HepG2 (cell line): ENCODE measurements around the gene FAM174C. TPM values are rescaled to one million over a fixed set of nuclear protein-coding genes. Genes with fewer than 3 reads are reported as not detected.

Experiments
- BORCS8-MEF2B ChIP-seq: sonication (generic); formaldehyde crosslinking; IDR thresholded peaks from 2 replicates; pipeline ENCODE4 v1.8.0; 2022; ENCODE audit warnings: mild to moderate bottlenecking, missing genetic modification reagents
- CHCHD3 ChIP-seq: sonication (generic); formaldehyde crosslinking; IDR thresholded peaks from 2 replicates; pipeline ENCODE4 v1.8.0; 2022; ENCODE audit warnings: mild to moderate bottlenecking, missing genetic modification reagents, moderate library complexity
- GATAD1 ChIP-seq: IDR thresholded peaks from 2 replicates; pipeline ENCODE4 v1.6.1; 2016; ENCODE audit warnings: missing genetic modification reagents, missing compliant biosample characterization
- GTF3A ChIP-seq: sonication (generic); formaldehyde crosslinking; conservative IDR thresholded peaks from 2 replicates; pipeline ENCODE4 v1.4.0; 2020; ENCODE audit warnings: mild to moderate bottlenecking, missing genetic modification reagents
- POGZ ChIP-seq: sonication (generic); formaldehyde crosslinking; IDR thresholded peaks from 2 replicates; pipeline ENCODE4 v1.4.0; 2020; ENCODE audit warnings: mild to moderate bottlenecking, missing genetic modification reagents
- RFX5 ChIP-seq: IDR thresholded peaks from 2 replicates; pipeline ENCODE4 v1.6.1; 2011; ENCODE audit warnings: low read depth, low read length, improper control_type of control experiment
- SNAPC2 ChIP-seq: sonication (generic); formaldehyde crosslinking; IDR thresholded peaks from 2 replicates; pipeline ENCODE4 v1.8.1; 2022; ENCODE audit warnings: mild to moderate bottlenecking, missing genetic modification reagents
- SNRNP70 ChIP-seq: fragments of 200-400 bp; formaldehyde crosslinking; IDR thresholded peaks from 2 replicates; pipeline ENCODE4 v1.6.1; 2017; ENCODE audit warnings: mild to moderate bottlenecking, low read depth, low read length, moderate library complexity
- SYNCRIP ChIP-seq: fragments of 200-400 bp; formaldehyde crosslinking; IDR thresholded peaks from 2 replicates; pipeline ENCODE4 v1.6.1; 2018; ENCODE audit warnings: mild to moderate bottlenecking, low read depth, low read length; ENCODE audit not compliant: insufficient read depth
- TRIM24 ChIP-seq: sonication (generic); formaldehyde crosslinking; IDR thresholded peaks from 2 replicates; pipeline ENCODE4 v1.8.0; 2022; ENCODE audit warnings: mild to moderate bottlenecking, missing genetic modification reagents
- ZC3H4 ChIP-seq: sonication (generic); formaldehyde crosslinking; IDR thresholded peaks from 2 replicates; pipeline ENCODE4 v1.4.0; 2020; ENCODE audit warnings: missing genetic modification reagents, borderline replicate concordance
- ZNF224 ChIP-seq: sonication (generic); formaldehyde crosslinking; IDR thresholded peaks from 2 replicates; pipeline ENCODE4 v1.5.0; 2020; ENCODE audit warnings: mild to moderate bottlenecking, missing genetic modification reagents
- ZNF24 ChIP-seq: fragments of 450-650 bp; IDR thresholded peaks from 2 replicates; pipeline ENCODE4 v1.6.1; 2017; ENCODE audit warnings: antibody characterized with exemption, mild to moderate bottlenecking
- ZNF546 ChIP-seq: sonication (generic); formaldehyde crosslinking; conservative IDR thresholded peaks from 2 replicates; pipeline ENCODE4 v1.8.1; 2023; ENCODE audit warnings: mild to moderate bottlenecking, missing genetic modification reagents
- ZNF747 ChIP-seq: sonication (generic); formaldehyde crosslinking; IDR thresholded peaks from 2 replicates; pipeline ENCODE4 v1.8.1; 2023; ENCODE audit warnings: missing genetic modification reagents, mild to moderate bottlenecking, borderline replicate concordance
- polyA plus RNA-seq, 8 experiments: library from polyadenylated mRNA; depleted of rRNA in 3 of 8; stranded (reverse) in 7 of 8; unstranded in 1 of 8; fragments of >200 nt; fragmentation: Illumina TruSeq in 4 of 8; extraction: Trizol in 4 of 8; gene quantifications; 2 replicates each; pipeline versions ENCODE4 v1.2.1 to v1.2.3, GENCODE V29; 2011 to 2016; ENCODE audit warnings: low read depth in 4 of 8, missing spikeins in 1 of 8, mixed read lengths in 1 of 8; ENCODE audit not compliant: insufficient read depth in 1 of 8
- total RNA-seq, 5 experiments: library from RNA; depleted of rRNA; stranded (reverse); fragments of >200 nt; fragmentation: Illumina TruSeq; extraction: Trizol; gene quantifications; 2 replicates each; pipeline ENCODE4 v1.2.3, GENCODE V29; 2016; ENCODE audit warnings: low read depth in 1 of 5
- TF ChIP-seq, protein P1 (sequence below): IDR thresholded peaks from 2 replicates; pipeline ENCODE4 v1.6.1; 2016; ENCODE audit warnings: control low read depth
- TF ChIP-seq, protein P2 (sequence below): sonication (generic); formaldehyde crosslinking; IDR thresholded peaks from 2 replicates; pipeline ENCODE4 v1.4.0; 2020; ENCODE audit warnings: low read depth, mild to moderate bottlenecking, missing genetic modification reagents
- TF ChIP-seq, protein P3 (sequence below): IDR thresholded peaks from 2 replicates; pipeline ENCODE4 v1.6.1; 2018; ENCODE audit warnings: missing genetic modification reagents, mild to moderate bottlenecking, missing compliant biosample characterization
- TF ChIP-seq, protein P4 (sequence below): sonication (generic); formaldehyde crosslinking; IDR thresholded peaks from 2 replicates; pipeline ENCODE4 v1.8.0; 2022; ENCODE audit warnings: mild to moderate bottlenecking, missing genetic modification reagents, moderate library complexity
- TF ChIP-seq, protein P5 (sequence below): IDR thresholded peaks from 2 replicates; pipeline ENCODE4 v1.6.1; 2012; ENCODE audit warnings: low read length, improper control_type of control experiment
- TF ChIP-seq, protein P6 (sequence below): sonication (generic); formaldehyde crosslinking; IDR thresholded peaks from 2 replicates; pipeline ENCODE4 v1.5.0; 2020; ENCODE audit warnings: mild to moderate bottlenecking, missing genetic modification reagents

FAM174C gene
- total and polyA plus RNA-seq, 2 of the 13 experiments (the other 11 are each of a cell fraction or from before 2014, with no cell fraction given): 19.5 to 31.3 TPM

DNA sequence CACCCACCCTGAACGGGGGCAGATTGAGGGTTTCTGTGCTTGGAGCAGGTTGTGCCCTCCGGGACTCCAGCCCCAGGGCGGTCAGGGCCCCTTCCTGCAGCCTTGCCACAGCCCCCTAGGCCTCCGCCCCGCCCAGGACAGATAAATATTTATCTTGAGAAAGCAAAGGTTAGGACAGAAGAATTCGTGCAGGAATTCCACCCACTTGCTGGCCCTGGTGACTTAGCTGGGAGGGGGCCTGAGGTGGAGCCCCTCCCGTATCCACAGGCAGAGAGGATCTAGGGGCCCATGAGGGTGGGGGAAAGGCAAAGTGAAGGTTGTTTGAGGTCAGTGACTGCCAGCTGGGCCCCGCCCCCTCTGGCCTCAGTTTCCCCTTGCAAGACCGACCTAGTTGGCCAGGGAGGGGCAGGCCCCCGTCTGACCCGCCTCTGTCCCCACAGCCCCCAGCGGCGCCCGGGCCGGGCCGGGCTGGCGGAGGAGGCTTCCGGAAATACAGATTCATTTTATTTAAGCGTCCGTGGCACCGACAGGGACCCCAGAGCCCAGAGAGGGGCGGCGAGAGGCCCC, 21.7 kb upstream of the FAM174C start (continued):
- TF ChIP-seq, protein P1, sequence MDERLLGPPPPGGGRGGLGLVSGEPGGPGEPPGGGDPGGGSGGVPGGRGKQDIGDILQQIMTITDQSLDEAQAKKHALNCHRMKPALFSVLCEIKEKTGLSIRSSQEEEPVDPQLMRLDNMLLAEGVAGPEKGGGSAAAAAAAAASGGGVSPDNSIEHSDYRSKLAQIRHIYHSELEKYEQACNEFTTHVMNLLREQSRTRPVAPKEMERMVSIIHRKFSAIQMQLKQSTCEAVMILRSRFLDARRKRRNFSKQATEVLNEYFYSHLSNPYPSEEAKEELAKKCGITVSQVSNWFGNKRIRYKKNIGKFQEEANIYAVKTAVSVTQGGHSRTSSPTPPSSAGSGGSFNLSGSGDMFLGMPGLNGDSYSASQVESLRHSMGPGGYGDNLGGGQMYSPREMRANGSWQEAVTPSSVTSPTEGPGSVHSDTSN (CRISPR knock-in tag): no peak
- no peak for TF ChIP-seq RFX5
- no peak for TF ChIP-seq SYNCRIP
- TF ChIP-seq ZNF24: no peak
- no peak for TF ChIP-seq CHCHD3 (CRISPR knock-in tag)
- no peak for TF ChIP-seq GTF3A
- 0 out of 2 replicates have a peak, but pooled peaks have one; percentile 24 for TF ChIP-seq BORCS8-MEF2B (CRISPR knock-in tag)
- TF ChIP-seq, protein P2, sequence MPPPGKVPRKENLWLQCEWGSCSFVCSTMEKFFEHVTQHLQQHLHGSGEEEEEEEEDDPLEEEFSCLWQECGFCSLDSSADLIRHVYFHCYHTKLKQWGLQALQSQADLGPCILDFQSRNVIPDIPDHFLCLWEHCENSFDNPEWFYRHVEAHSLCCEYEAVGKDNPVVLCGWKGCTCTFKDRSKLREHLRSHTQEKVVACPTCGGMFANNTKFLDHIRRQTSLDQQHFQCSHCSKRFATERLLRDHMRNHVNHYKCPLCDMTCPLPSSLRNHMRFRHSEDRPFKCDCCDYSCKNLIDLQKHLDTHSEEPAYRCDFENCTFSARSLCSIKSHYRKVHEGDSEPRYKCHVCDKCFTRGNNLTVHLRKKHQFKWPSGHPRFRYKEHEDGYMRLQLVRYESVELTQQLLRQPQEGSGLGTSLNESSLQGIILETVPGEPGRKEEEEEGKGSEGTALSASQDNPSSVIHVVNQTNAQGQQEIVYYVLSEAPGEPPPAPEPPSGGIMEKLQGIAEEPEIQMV (CRISPR knock-in tag): peak; percentile 29; the same call in 1 of the 2 replicates
- TF ChIP-seq, protein P3, sequence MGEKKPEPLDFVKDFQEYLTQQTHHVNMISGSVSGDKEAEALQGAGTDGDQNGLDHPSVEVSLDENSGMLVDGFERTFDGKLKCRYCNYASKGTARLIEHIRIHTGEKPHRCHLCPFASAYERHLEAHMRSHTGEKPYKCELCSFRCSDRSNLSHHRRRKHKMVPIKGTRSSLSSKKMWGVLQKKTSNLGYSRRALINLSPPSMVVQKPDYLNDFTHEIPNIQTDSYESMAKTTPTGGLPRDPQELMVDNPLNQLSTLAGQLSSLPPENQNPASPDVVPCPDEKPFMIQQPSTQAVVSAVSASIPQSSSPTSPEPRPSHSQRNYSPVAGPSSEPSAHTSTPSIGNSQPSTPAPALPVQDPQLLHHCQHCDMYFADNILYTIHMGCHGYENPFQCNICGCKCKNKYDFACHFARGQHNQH (CRISPR knock-in tag): no peak; the same call in 1 of the 2 replicates
- TF ChIP-seq, protein P4, sequence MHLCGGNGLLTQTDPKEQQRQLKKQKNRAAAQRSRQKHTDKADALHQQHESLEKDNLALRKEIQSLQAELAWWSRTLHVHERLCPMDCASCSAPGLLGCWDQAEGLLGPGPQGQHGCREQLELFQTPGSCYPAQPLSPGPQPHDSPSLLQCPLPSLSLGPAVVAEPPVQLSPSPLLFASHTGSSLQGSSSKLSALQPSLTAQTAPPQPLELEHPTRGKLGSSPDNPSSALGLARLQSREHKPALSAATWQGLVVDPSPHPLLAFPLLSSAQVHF (CRISPR knock-in tag): no peak
- TF ChIP-seq, protein P5, sequence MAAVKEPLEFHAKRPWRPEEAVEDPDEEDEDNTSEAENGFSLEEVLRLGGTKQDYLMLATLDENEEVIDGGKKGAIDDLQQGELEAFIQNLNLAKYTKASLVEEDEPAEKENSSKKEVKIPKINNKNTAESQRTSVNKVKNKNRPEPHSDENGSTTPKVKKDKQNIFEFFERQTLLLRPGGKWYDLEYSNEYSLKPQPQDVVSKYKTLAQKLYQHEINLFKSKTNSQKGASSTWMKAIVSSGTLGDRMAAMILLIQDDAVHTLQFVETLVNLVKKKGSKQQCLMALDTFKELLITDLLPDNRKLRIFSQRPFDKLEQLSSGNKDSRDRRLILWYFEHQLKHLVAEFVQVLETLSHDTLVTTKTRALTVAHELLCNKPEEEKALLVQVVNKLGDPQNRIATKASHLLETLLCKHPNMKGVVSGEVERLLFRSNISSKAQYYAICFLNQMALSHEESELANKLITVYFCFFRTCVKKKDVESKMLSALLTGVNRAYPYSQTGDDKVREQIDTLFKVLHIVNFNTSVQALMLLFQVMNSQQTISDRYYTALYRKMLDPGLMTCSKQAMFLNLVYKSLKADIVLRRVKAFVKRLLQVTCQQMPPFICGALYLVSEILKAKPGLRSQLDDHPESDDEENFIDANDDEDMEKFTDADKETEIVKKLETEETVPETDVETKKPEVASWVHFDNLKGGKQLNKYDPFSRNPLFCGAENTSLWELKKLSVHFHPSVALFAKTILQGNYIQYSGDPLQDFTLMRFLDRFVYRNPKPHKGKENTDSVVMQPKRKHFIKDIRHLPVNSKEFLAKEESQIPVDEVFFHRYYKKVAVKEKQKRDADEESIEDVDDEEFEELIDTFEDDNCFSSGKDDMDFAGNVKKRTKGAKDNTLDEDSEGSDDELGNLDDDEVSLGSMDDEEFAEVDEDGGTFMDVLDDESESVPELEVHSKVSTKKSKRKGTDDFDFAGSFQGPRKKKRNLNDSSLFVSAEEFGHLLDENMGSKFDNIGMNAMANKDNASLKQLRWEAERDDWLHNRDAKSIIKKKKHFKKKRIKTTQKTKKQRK: no peak
- TF ChIP-seq GATAD1 (CRISPR knock-in tag): 0 out of 2 replicates have a peak, but pooled peaks have one; percentile 9
- TF ChIP-seq SNRNP70: no peak
- TF ChIP-seq POGZ (CRISPR knock-in tag): 0 out of 2 replicates have a peak, but pooled peaks have one; percentile 31
- TF ChIP-seq ZNF224: no peak; the same call in 1 of the 2 replicates
- TF ChIP-seq ZNF747: 0 out of 2 replicates have a peak, but pooled peaks have one; percentile 57
- no peak for TF ChIP-seq ZNF546 (CRISPR knock-in tag)
- no peak for TF ChIP-seq TRIM24 (CRISPR knock-in tag)
- TF ChIP-seq SNAPC2 (CRISPR knock-in tag): no peak
- no peak for TF ChIP-seq ZC3H4 (CRISPR knock-in tag)
- TF ChIP-seq, protein P6, sequence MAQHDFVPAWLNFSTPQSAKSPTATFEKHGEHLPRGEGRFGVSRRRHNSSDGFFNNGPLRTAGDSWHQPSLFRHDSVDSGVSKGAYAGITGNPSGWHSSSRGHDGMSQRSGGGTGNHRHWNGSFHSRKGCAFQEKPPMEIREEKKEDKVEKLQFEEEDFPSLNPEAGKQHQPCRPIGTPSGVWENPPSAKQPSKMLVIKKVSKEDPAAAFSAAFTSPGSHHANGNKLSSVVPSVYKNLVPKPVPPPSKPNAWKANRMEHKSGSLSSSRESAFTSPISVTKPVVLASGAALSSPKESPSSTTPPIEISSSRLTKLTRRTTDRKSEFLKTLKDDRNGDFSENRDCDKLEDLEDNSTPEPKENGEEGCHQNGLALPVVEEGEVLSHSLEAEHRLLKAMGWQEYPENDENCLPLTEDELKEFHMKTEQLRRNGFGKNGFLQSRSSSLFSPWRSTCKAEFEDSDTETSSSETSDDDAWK (CRISPR knock-in tag): no peak
